ENCODE data around the gene ARHGDIG. TPM values are rescaled to one million over a fixed set of nuclear protein-coding genes. Genes with fewer than 3 reads are reported as not detected.
"Not testable (repeated sequence)": the region's sequence is repeated elsewhere in the genome, so short reads cannot be mapped to it uniquely, and the experiment has no call there.

Gene ARHGDIG
- total RNA-seq = 2.6 TPM

GRCh38 chr16:280552-280951 is at the start of gene ARHGDIG:
Gene ARHGDIG, plus strand, starts transcription at chr16:280591. Its CDS starts 90 bp downstream, at chr16:280681.
- DNase-seq (ENCODE audit: low spot score) = no peak

GRCh38 chr16:230949-231348 is 49.4 kb upstream of the ARHGDIG start:
- no peak for DNase-seq (ENCODE audit: low spot score)

- peak; percentile 93 for DNase-seq (ENCODE audit: low spot score)
These were observed 45.7 kb upstream of the ARHGDIG start, which contains the start of gene FAM234A for GRCh38 chr16:234468-235305. Gene FAM234A, plus strand, starts transcription at chr16:234821. Its CDS starts 19,593 bp downstream, at chr16:254414.

GRCh38 chr16:239948-240277 is 40.5 kb upstream of the ARHGDIG start:
- DNase-seq (ENCODE audit: low spot score) = no peak

GRCh38 chr16:240559-240958 is 39.8 kb upstream of the ARHGDIG start:
- no peak for DNase-seq (ENCODE audit: low spot score)

- no peak for DNase-seq (ENCODE audit: low spot score)
These were observed 38.1 kb upstream of the ARHGDIG start for GRCh38 chr16:242281-242680.

- no peak for DNase-seq (ENCODE audit: low spot score)
These were observed 37.0 kb upstream of the ARHGDIG start for GRCh38 chr16:243348-243747.

- DNase-seq (ENCODE audit: low spot score) = no peak
These were observed 35.3 kb upstream of the ARHGDIG start for GRCh38 chr16:245105-245504.

- no peak for DNase-seq (ENCODE audit: low spot score)
These were observed 33.4 kb upstream of the ARHGDIG start for GRCh38 chr16:247027-247426.

GRCh38 chr16:249431-249830 is 31.0 kb upstream of the ARHGDIG start:
- DNase-seq (ENCODE audit: low spot score) = no peak

GRCh38 chr16:252366-253337 is 27.7 kb upstream of the ARHGDIG start:
- DNase-seq (ENCODE audit: low spot score) = peak; percentile 26

GRCh38 chr16:253833-254232 is 26.6 kb upstream of the ARHGDIG start:
- no peak for DNase-seq (ENCODE audit: low spot score)

- no peak for DNase-seq (ENCODE audit: low spot score)
These were observed 25.9 kb upstream of the ARHGDIG start for GRCh38 chr16:254461-254860.

- DNase-seq (ENCODE audit: low spot score) = no peak
These were observed 25.2 kb upstream of the ARHGDIG start for GRCh38 chr16:255183-255582.

- DNase-seq (ENCODE audit: low spot score) = not testable (repeated sequence)
These were observed 22.3 kb upstream of the ARHGDIG start for GRCh38 chr16:258091-258490.

- no peak for DNase-seq (ENCODE audit: low spot score)
These were observed 21.2 kb upstream of the ARHGDIG start for GRCh38 chr16:259226-259625.

GRCh38 chr16:259814-260253 is 20.6 kb upstream of the ARHGDIG start:
- no peak for DNase-seq (ENCODE audit: low spot score)

- DNase-seq (ENCODE audit: low spot score) = no peak
These were observed 20.1 kb upstream of the ARHGDIG start for GRCh38 chr16:260326-260725.

- no peak for DNase-seq (ENCODE audit: low spot score)
These were observed 19.2 kb upstream of the ARHGDIG start for GRCh38 chr16:261031-261691.

GRCh38 chr16:262121-262745 is 18.2 kb upstream of the ARHGDIG start:
- no peak for DNase-seq (ENCODE audit: low spot score)

- DNase-seq (ENCODE audit: low spot score) = no peak
These were observed 17.1 kb upstream of the ARHGDIG start for GRCh38 chr16:263182-263774.

Data from mucosa of gallbladder (tissue), 1 donor.